HG03064 (cell line): ENCODE data around the gene TRIP12.
"Not testable (repeated sequence)": the region's sequence is repeated elsewhere in the genome, so short reads cannot be mapped to it uniquely, and the experiment has no call there.

ENCODE experiments used
- ATAC-seq: cut with Tn5 transposase; IDR thresholded peaks from one replicate; pipeline ENCODE4 v1.9.1; 2021; ENCODE audit warnings: low read depth; ENCODE audit not compliant: unreplicated experiment

The TRIP12 gene

DNA sequence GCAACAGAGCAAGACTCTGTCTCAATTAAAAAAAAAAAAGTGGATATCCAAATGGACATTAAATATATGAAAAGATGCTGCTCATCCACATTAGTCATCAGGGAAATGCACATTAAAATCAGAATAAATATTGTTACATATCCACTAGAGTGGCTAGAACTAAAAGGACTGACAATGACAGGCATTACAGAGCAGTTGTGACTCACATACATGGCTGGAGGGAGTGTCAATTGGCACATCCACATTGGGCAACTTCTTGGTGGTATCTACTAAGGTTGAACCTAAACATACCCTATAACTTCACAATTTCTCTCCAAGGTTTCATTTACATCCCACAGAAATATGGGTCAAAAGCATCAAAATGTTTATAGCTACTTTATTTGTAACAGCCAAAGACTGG lies 193.4 kb downstream of the TRIP12 start:
- ATAC-seq, result no peak

DNA sequence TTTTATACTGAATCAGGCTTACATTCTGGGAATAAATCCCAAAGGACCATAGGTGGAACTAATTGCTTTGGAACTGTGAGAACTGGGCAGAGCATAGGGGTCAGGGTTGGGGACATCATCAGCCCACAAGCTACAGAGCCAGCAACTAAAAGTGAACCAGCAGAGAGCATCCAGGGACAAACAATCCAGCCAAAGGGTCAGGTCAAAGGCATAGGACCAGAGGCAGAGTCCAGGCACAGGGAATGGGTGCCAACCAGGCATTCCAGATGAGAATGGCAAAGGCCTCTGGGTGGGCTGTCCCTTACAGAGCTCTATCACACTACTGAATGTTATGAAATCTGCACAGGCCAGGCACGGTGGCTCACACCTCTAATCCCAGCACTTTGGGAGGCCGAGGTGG lies 195.2 kb downstream of the TRIP12 start:
- ATAC-seq, result no peak

DNA sequence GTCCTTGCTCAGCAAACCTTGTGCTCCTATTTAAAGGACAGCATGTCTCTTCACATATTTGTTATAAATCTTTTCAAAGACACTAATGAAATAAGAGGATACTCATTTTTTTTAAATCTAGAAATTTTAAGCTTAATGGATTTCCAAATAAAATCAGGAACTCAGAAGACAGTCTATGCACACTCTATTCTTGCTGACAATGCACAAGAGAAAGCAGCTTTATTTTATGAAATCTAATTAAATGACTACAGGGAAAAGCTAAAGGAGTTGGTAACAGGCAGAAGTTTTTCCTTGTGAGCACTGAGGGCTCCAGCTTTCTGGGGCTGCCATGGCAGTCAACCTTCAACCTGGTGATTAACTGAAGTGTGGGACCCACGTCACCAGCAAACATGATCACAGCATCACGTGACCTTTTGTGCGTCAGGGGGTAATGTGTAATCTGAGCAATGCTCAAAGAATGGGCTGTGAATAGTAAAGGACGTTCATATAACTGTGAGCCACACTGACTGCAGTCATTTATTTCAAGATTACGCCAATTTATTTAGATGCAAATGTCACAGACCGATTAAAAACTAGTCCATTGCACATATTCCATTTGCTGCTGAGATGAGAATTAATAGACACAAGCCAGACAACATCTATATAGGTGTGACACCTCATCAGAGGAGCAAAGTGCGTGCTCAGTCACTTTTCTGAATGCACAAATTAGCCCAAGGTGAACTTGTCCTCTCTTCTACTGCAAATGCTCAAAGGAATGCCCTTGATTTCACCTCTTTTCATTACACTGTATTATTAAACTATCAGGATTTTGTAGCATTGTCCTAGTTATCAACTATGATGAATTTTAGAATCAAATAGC lies 195.9 kb downstream of the TRIP12 start:
- no peak for ATAC-seq

DNA sequence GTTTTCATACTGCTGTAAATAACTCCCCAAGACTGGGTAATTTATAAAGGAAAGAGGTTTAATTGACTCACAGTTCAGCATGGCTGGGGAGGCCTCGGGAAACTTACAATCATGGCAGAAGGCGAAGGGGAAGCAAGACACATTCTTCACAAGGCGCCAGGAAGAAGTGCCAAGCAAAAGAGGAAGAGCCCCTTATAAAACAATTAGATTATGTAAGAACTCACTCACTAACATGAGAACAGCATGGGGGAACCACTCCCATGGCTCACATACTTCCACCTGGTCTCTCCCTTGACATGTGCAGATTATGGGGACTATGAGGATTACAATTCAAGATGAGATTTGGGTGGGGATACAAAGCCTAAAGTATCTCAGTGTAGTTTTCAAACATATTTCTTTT lies 198.6 kb downstream of the TRIP12 start:
- not testable (repeated sequence) for ATAC-seq

DNA sequence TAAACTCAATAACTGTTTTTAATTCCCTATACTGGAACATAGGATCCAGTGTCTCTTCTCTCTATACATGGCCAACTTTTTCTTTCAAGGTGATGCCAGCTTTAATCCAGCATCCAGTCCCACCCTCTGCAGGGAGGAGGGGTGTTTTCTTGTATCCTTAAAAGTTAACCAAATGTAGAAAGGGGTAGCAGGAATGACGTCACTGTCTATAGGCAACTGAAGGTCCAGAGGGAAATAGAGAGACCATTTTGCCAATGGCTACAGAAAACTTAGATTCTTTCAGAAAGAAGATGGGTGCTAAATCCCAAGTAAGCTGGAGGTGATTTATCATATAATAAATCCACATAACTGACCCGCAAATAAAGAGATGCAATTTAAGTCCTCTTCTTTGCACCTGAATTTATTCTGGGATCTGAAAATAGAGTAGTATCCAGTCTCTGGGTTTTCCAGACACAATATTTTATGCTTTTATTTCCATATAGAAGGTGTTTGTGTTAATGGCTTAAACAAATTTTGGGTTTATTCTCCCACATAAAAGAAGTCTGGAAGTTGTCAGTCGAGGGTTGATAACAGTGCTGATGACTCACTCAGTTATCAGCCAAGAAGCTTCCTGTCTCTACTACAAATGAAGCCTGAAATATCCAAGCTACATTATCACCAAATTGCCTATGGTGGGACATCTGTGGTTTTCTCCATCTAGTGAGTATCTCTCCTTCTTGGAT lies 201.7 kb downstream of the TRIP12 start:
- no peak for ATAC-seq

DNA sequence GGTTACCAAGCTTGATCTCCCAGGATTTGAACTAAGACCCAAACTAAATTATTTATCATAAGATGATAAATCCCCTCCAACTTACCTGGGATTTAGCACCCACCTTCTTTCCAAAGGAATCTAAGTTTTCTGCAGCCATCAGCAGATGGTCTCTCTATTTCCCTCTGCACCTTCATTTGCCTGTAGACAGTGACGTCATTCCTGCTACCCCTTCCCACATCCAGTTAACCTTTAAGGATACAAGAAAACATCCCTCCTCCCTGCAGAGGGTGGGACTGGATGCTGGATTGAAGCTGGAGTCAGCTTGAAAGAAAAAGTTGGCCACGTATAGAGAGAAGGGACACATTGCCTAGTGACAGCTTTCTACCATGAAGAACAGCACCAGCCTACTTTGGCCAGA lies 203.8 kb downstream of the TRIP12 start:
- ATAC-seq, result no peak

DNA sequence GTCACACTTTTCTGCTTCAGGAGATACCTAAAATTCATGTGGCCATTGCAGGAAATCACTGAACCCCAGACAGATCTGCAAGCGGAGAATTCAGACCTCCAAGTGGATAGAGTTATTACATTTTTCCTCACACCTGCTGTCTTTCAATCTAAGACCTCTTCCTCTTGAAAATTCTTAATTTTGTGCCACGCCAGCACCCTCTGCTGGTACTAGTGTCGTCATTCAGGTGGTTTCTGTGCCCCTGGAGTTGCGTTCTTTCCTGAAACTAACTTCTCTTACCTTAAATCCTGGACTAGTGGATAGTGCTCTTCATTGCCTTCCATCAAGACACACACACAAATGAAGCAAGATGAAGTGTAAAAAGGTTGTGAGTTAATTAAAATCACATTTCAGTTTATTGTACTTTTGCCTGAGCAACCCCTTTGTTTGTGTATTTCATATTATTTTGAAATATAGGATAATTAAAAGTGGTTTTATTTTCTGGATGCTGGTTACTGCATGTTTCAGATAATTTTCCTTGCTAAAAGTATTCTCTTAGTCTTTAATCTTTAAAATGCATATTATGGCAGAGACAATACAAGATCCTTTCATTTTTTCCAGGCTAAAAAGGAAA lies 205.8 kb downstream of the TRIP12 start:
- ATAC-seq, result no peak

DNA sequence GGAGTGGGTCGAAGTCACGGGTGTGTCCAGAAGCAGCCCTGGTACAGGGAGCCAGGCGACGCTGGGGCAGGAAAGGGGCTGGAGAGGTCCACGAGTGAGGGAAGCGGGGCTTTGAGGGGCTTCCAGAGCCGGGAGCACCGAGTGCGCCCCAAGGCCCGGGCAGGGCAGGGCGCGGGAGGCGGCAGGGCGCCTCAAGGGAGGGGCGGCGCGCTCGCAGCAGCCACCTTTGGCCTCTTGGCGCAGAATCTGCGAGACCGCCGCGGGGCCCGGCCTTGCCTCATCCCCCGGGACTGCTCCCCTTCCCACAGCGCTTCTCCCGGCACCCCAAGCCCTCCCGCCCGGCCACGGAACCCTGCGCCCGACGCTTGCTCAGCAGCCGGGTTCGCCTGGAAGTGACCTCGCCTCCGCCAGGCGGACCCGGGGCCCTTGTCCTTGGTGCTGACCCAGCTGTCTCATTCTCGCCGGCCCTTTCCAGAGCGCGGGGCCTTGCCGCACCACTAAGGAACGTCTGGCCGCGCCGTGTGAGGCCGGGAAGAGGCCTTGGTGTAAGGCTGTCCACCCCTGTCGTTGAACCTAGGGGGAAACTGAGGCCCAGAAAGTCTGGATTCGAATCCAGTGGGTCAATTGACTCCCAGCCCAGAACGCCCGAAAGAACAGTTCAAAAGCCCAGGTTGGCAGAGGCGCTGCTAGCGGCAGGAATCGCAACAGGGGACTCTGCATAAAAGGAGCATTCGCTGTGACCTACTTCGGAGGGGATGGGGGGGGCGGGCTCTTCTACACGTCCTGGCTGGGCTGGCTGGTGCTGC lies 206.9 kb downstream of the TRIP12 start:
- ATAC-seq, result peak; percentile 29

DNA sequence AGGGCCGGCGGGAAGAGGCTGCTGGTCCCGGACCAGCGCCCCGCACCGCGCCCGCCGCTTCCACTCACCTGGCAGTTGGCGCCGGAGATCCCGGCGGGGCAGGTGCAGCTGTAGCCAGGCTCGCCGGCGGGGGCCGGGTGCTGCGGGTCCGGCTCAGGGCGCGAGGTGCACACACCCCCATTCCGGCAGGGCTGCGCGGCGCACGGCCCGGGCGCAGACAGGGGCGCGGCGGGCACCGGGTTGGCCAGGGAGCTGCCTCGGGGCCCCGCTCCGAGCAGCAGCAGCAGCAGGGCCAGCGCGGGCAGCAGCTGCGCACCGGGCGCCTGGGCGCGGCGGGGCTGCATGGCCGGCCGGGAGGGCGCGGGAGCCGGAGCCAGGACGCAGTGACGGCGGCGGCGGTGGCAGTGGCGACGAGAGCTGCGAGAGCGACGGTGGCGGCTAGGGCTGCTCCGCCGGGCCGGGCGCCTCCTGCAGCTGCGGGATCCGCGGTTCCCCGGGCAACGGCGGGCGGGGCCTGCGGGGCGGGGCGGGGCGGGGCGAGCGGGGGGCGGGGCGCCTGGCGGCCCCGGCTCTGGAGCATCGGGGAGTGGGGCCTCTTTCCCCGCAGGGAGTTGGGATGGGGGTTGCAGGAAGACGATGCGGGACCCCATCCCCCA lies 207.6 kb downstream of the TRIP12 start, which contains the start of gene DNER:
TSS of gene DNER (minus strand) at position 476 of the 656 bp plus-strand sequence. CDS start at position 344, 132 bp downstream.
- ATAC-seq, result peak; percentile 80
